HCT116 (cell line): ENCODE data around the gene ANKLE1. TPM values are rescaled to one million over a fixed set of nuclear protein-coding genes. Genes with fewer than 3 reads are reported as not detected.

Experiments used
- ATAC-seq: fragments of 200-7000 bp; cut with Tn5 transposase; 2 replicates; pipeline ENCODE4 v1.9.1; 2020; ENCODE audit warnings: mild to moderate bottlenecking, moderate library complexity
- BruUV-seq: library from RNA; stranded (reverse); fragments of 400-500 nt; replicated peaks from 2 replicates; lab custom pipeline; 2021; lab: Mats Ljungman, UMichigan
- CTCF ChIA-PET: fragments of 300-600 bp; sonication (Branson Sonifier 250); formaldehyde crosslinking; loops from one replicate; lab custom pipeline; 2021; ENCODE audit warnings: antibody characterized with exemption; lab: Charles Lee
- POLR2A ChIA-PET: fragments of 300-600, 350-600 bp; sonication (Branson Sonifier 250); formaldehyde crosslinking; loops from one replicate; lab custom pipeline; 2021; ENCODE audit warnings: antibody characterized with exemption; lab: Charles Lee
- RAD21 ChIA-PET, 2 experiments: fragments of 300-600 bp; sonication (Branson Sonifier 250); formaldehyde crosslinking; loops; one replicate each; lab custom pipeline; 2023; ENCODE audit warnings: low total read pairs in 2 of 2; ENCODE audit not compliant: uncharacterized antibody in 2 of 2, unreplicated experiment in 2 of 2, low non-redundant PET in 1 of 2; lab: Charles Lee
- DNase-seq: peaks from one replicate; pipeline ENCODE4 v3.0.0-alpha.2; 2010; ENCODE audit warnings: low read depth, low spot score
- H2AFZ ChIP-seq: fragments of 200-600 bp; shearing (Covaris generic), sonication (generic); 2 replicates; pipeline ENCODE4 v1.6.1; 2017; ENCODE audit warnings: low read depth, mixed run types, mixed read lengths, antibody characterized with exemption, low read length; ENCODE audit not compliant: poor library complexity, severe bottlenecking
- H3K27ac ChIP-seq: 2 replicates; pipeline ENCODE4 v1.5.1; 2012; ENCODE audit warnings: low read depth, low read length
- H3K27me3 ChIP-seq: fragments of 200-600 bp; sonication (generic); 2 replicates; pipeline ENCODE4 v1.6.1; 2016; ENCODE audit warnings: mixed run types, low read length, mixed read lengths; ENCODE audit not compliant: insufficient read depth
- H3K36me3 ChIP-seq, 2 experiments: fragments of 200-500 bp in 1 of 2; fragments of 200-600 bp in 1 of 2; sonication (Bioruptor generic) in 1 of 2; sonication (generic) in 1 of 2; 2 replicates each; pipeline versions ENCODE4 v1.5.1 to v1.6.1; 2014 to 2016; ENCODE audit warnings: low read length in 2 of 2, inconsistent platforms in 1 of 2, mixed read lengths in 1 of 2, mixed run types in 1 of 2; ENCODE audit not compliant: insufficient read depth in 2 of 2, control insufficient read depth in 1 of 2
- H3K4me1 ChIP-seq, 2 experiments: fragments of 200-600 bp in 1 of 2; sonication (generic) in 1 of 2; 2 replicates each; pipeline versions ENCODE4 v1.5.1 to v1.6.1; 2012 to 2017; ENCODE audit warnings: low read length in 2 of 2, inconsistent platforms in 1 of 2, mild to moderate bottlenecking in 1 of 2, mixed read lengths in 1 of 2, mixed run types in 1 of 2, moderate library complexity in 1 of 2; ENCODE audit not compliant: insufficient read depth in 2 of 2, control insufficient read depth in 1 of 2
- H3K4me2 ChIP-seq: fragments of 200-600 bp; sonication (generic); 2 replicates; pipeline ENCODE4 v1.6.1; 2017; ENCODE audit warnings: mixed run types, low read length, mixed read lengths
- H3K4me3 ChIP-seq, 2 experiments: fragments of 200-600 bp in 1 of 2; sonication (generic) in 1 of 2; replicated peaks in 1 of 2; 2 replicates each; pipeline ENCODE4 v1.5.1; 2011 to 2016; ENCODE audit warnings: low read length in 2 of 2, control low read depth in 1 of 2, low read depth in 1 of 2, mild to moderate bottlenecking in 1 of 2, mixed read lengths in 1 of 2, mixed run types in 1 of 2
- H3K79me2 ChIP-seq: fragments of 200-600 bp; sonication (generic); 2 replicates; pipeline ENCODE4 v1.6.1; 2017; ENCODE audit warnings: mild to moderate bottlenecking, mixed run types, low read length, moderate library complexity, mixed read lengths; ENCODE audit not compliant: insufficient read depth
- H3K9ac ChIP-seq: fragments of 200-600 bp; sonication (generic); 2 replicates; pipeline ENCODE4 v1.6.1; 2016; ENCODE audit warnings: low read length, mixed read lengths
- H3K9me2 ChIP-seq: fragments of 200-600 bp; sonication (generic), shearing (Covaris generic); 2 replicates; pipeline ENCODE4 v1.6.1; 2017; ENCODE audit warnings: mixed run types, mild to moderate bottlenecking, moderate library complexity; ENCODE audit not compliant: insufficient read depth
- H3K9me3 ChIP-seq, 2 experiments: fragments of 200-500 bp in 1 of 2; fragments of 200-600 bp in 1 of 2; sonication (Bioruptor generic) in 1 of 2; sonication (generic) in 1 of 2; 2 replicates each; pipeline ENCODE4 v1.6.1; 2014 to 2017; ENCODE audit warnings: low read length in 2 of 2, mixed read lengths in 2 of 2, inconsistent platforms in 1 of 2, low read depth in 1 of 2, mild to moderate bottlenecking in 1 of 2, mixed run types in 1 of 2, moderate library complexity in 1 of 2; ENCODE audit not compliant: control insufficient read depth in 1 of 2, insufficient read depth in 1 of 2
- H4K20me1 ChIP-seq: fragments of 200-600 bp; sonication (generic), shearing (Covaris generic); 2 replicates; pipeline ENCODE4 v1.6.1; 2017; ENCODE audit warnings: mixed run types, mild to moderate bottlenecking, moderate library complexity; ENCODE audit not compliant: insufficient read depth
- CTCF ChIP-seq, 3 experiments: fragments of 200-600 bp in 1 of 3; sonication (generic) in 1 of 3; IDR thresholded peaks in 2 of 3; conservative IDR thresholded peaks in 1 of 3; 2 replicates each; pipeline ENCODE4 v1.5.1; 2012 to 2017; ENCODE audit warnings: low read depth in 2 of 3, low read length in 2 of 3, antibody characterized with exemption in 1 of 3, borderline replicate concordance in 1 of 3, control low read depth in 1 of 3, mild to moderate bottlenecking in 1 of 3, mixed read lengths in 1 of 3, mixed run types in 1 of 3, moderate library complexity in 1 of 3; ENCODE audit not compliant: insufficient read depth in 1 of 3
- ELF1 ChIP-seq: IDR thresholded peaks from 2 replicates; pipeline ENCODE4 v1.6.1; 2012; ENCODE audit warnings: low read depth, borderline replicate concordance
- EZH2 ChIP-seq: fragments of 200-600 bp; sonication (generic); IDR thresholded peaks from 2 replicates; pipeline ENCODE4 v1.6.1; 2017; ENCODE audit warnings: antibody characterized with exemption, mixed run types
- EZH2phosphoT487 ChIP-seq: fragments of 200-600 bp; IDR thresholded peaks from 2 replicates; pipeline ENCODE4 v1.6.1; 2018; ENCODE audit warnings: antibody characterized with exemption, borderline replicate concordance
- REST ChIP-seq: IDR thresholded peaks from 2 replicates; pipeline ENCODE4 v1.6.1; 2012; ENCODE audit warnings: low read depth
- TCF7L2 ChIP-seq: IDR thresholded peaks from 2 replicates; pipeline ENCODE4 v1.7.0; 2011; ENCODE audit warnings: borderline replicate concordance, inconsistent platforms; ENCODE audit not compliant: insufficient read depth, insufficient read length; ENCODE audit errors: extremely low read depth
- YY1 ChIP-seq: IDR thresholded peaks from 2 replicates; pipeline ENCODE4 v1.6.1; 2011; ENCODE audit warnings: low read length, low read depth, moderate library complexity, mild to moderate bottlenecking; ENCODE audit not compliant: insufficient replicate concordance; ENCODE audit errors: extremely low read depth
- intact Hi-C: fragments of 100-400 bp; cut with micrococcal nuclease; formaldehyde crosslinking; loops from 2 replicates; pipeline ENCODE4 v1.10.0; 2022
- total RNA-seq: library from RNA; stranded (reverse); gene quantifications from one replicate; pipeline ENCODE4 v1.2.1, GENCODE V29; 2021; ENCODE audit not compliant: unreplicated experiment

ANKLE1 gene
- total RNA-seq, 1 experiment from 2014 or later: 14.8 TPM

GRCh38 chr19:17282488-17283125 lies 906 bp downstream of the ANKLE1 start (continued):
- TF ChIP-seq CTCF (IDR thresholded peaks at IDR 0.05 in 2 of 3, conservative IDR thresholded peaks at IDR 0.05 in 1 of 3; ENCODE audit: borderline replicate concordance in 1 of 3, insufficient read depth in 1 of 3, low read depth in 2 of 3, low read length in 2 of 3): peak; percentile 83 to 93 (median 91)
- no peak for TF ChIP-seq REST
- no peak for TF ChIP-seq EZH2
- TF ChIP-seq EZH2phosphoT487: no peak
- TF ChIP-seq TCF7L2: peak; percentile 39

GRCh38 chr19:17283504-17283996 lies 1.8 kb downstream of the ANKLE1 start:
- TF ChIP-seq ELF1 (no peak), YY1 (no peak)
- TF ChIP-seq, all 23 proteins: peak for 0
- Histone ChIP-seq H3K36me3 (peaks cover 0 to 6% of the 10 kb centered on the region in 2 experiments; a peak in 1 of 4 replicates), H3K27me3 (no peaks in the 10 kb centered on the region), H3K9ac (no peak overlapping the region), H3K4me2 (no peak overlapping the region), H3K4me1 (peaks cover 0 to 32% of the 10 kb centered on the region in 2 experiments; a peak in 2 of 4 replicates), H3K4me3 (no peak overlapping the region), H3K27ac (no peak overlapping the region; the same call in 1 of the 2 replicates), H3K79me2 (peaks cover 12% of the 10 kb centered on the region; the same call in 1 of the 2 replicates), H2AFZ (no peak overlapping the region), H3K9me2 (no peaks in the 10 kb centered on the region), H3K9me3 (no peaks in the 10 kb centered on the region), H4K20me1 (no peaks in the 10 kb centered on the region)
- BruUV-seq: no TSS peak
- ChIA-PET RAD21 (no interaction called here), POLR2A (no interaction called here), CTCF (interaction anchor here (0.5 to 1.5 kb wide), 3 partner anchors 17 to 108 kb away, joined by 3 to 7 read pairs (median 5); partner anchors contain the start of gene BABAM1)
- intact Hi-C loops: loop anchor here (5.0 kb wide), 1 partner anchor 506 kb away; no protein-coding TSS in a partner anchor
- ATAC-seq (no peak), DNase-seq (no peak)
